Psoas muscle (tissue), 8 donors: ENCODE results near the gene PTGDR. TPM values are rescaled to one million over a fixed set of nuclear protein-coding genes. Genes with fewer than 3 reads are reported as not detected.
A peak's percentile ranks its signal among the peaks of the same experiment; 100 is the strongest.

Experiments used
- ATAC-seq, 4 donors: fragments of 200-7000 bp; cut with Tn5 transposase; one replicate each; pipeline ENCODE4 v1.9.1; 2020; ENCODE audit warnings: moderate library complexity in 3 of 4, mild to moderate bottlenecking in 2 of 4
- DNase-seq, 2 donors: peaks; one replicate each; pipeline ENCODE4 v3.0.0-alpha.2; 2020
- H3K27ac ChIP-seq: fragments of 200-600 bp; one replicate; pipeline ENCODE4 v1.8.0; 2022
- H3K27me3 ChIP-seq, 3 donors: fragments of 200-600 bp in 1 of 3; one replicate each; pipeline versions ENCODE4 v1.6.1 to v1.8.0; 2013 to 2022; ENCODE audit warnings: low read length in 2 of 3, mild to moderate bottlenecking in 2 of 3, moderate library complexity in 1 of 3; ENCODE audit not compliant: insufficient read depth in 3 of 3
- H3K36me3 ChIP-seq, 2 donors: fragments of 200-600 bp in 1 of 2; one replicate each; pipeline versions ENCODE4 v1.6.1 to v1.8.0; 2013 to 2022; ENCODE audit warnings: low read depth in 1 of 2, mild to moderate bottlenecking in 1 of 2, moderate library complexity in 1 of 2; ENCODE audit not compliant: insufficient read depth in 1 of 2
- H3K4me1 ChIP-seq: fragments of 200-600 bp; one replicate; pipeline ENCODE4 v1.8.0; 2022
- H3K4me3 ChIP-seq: fragments of 200-600 bp; one replicate; pipeline ENCODE4 v1.8.0; 2022; ENCODE audit warnings: mild to moderate bottlenecking
- H3K9me3 ChIP-seq: fragments of 200-600 bp; one replicate; pipeline ENCODE4 v1.8.0; 2022
- WGBS, 3 donors: extraction: QIAGEN DNeasy Blood & Tissue Kit; methylation state at CpG; one replicate each; pipeline versions ENCODE4 v1.1.6 to v1.1.7; 2013; 5-methylcytosine and 5-hydroxymethylcytosine counted together
- intact Hi-C, 2 donors: fragments of 100-400 bp; cut with DNase I; formaldehyde crosslinking; loops; one replicate each; pipeline versions ENCODE4 v1.11.0 to v1.14.2; 2022
- polyA plus RNA-seq, 3 donors: library from polyadenylated mRNA; stranded (reverse); fragments of 200-250 nt; gene quantifications; one replicate each; pipeline ENCODE4 v1.2.3, GENCODE V29; 2013
- total RNA-seq, 4 donors: library from RNA; stranded (reverse); fragmentation: NEBNext Ultra II Directional in 2 of 4; extraction: Animal tissue kit (Norgen Biotek cat#: 25700) in 2 of 4; gene quantifications; one replicate each; pipeline versions ENCODE4 v1.2.1 to v1.2.4, GENCODE V29; 2021 to 2023
- TF ChIP-seq, protein P1 (sequence below): fragments of 200-600 bp; IDR thresholded peaks from one replicate; pipeline ENCODE4 v1.8.0; 2022; ENCODE audit warnings: antibody characterized with exemption
- donor health status: healthy with polysubstance abuse.
- donor health status: DM: no; HTN: no; CAD: no; lungs with moderate emphysema.
- donor health status: Bipolar disorder and iron deficiency.
- donor health status: healthy.
- donor health status: DM: yes; HTN: yes; CAD: no.
- donor health status: DM: no; HTN: no; CAD: no.
- donor health status: DM: no; HTN: no; CAD: no.
- donor health status: DM: yes; HTN: yes; CAD: no.

PTGDR gene
- total and polyA plus RNA-seq, 7 donors: 0.09 to 0.39 (median 0.18) TPM; not detected in 2

DNA sequence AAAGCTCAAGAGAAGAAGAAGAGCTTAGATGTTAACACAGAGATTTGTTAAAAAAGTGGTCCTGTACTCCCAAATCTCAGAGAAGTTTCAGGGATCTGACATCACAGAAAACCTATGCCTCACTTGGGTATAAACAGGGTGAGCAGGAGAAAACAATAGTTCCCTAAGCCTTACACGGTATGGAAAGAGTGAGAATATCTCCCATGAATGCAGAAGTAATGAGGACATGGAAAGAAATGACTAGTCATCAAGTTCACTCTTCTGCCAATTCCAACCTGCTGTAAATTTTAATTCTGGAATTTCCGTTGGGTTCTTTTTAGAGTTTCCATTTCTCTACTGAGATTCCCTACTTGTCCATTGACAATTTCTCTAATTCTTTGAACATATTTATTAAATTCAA lies 40.4 kb downstream of the PTGDR start:
- intact Hi-C loops: loop anchor here in 1 of 2 donors (10.0 kb wide), 1 partner anchor 167 kb away; no protein-coding TSS in a partner anchor

DNA sequence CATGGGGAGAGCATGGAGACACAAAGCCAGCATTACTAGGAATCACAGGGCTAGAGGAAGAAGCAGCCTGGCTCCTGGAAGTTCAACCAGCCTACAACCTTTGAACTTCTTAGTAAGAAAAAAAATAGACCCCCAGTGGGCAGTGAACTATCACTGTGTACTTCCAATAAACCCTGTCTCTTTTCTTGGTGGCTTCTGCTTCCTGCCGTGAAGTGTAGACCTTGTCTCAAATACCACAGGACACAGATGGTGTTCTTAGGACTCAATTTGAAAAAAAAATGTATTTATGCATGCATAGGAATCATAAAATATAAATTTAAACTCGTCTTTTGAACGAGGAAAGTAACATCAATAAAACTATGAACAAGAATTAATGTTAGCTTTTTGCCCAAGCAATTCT lies 43.0 kb downstream of the PTGDR start:
- peaks cover 4 to 34% (median 4%) of the 10 kb centered on the region in 3 donors for H3K27me3 ChIP-seq
- ATAC-seq: no peak
- H3K36me3 ChIP-seq: no peaks in the 10 kb centered on the region
- H3K4me3 ChIP-seq: no peak overlapping the region
- H3K4me1 ChIP-seq: no peaks in the 10 kb centered on the region
- H3K9me3 ChIP-seq: no peaks in the 10 kb centered on the region
- intact Hi-C loops: no loop called here
- no peak overlapping the region for H3K27ac ChIP-seq
- WGBS, 3 donors: 83 to 89% (median 86%) methylated on average over 3 of the region's 3 CpGs
- TF ChIP-seq, protein P1, sequence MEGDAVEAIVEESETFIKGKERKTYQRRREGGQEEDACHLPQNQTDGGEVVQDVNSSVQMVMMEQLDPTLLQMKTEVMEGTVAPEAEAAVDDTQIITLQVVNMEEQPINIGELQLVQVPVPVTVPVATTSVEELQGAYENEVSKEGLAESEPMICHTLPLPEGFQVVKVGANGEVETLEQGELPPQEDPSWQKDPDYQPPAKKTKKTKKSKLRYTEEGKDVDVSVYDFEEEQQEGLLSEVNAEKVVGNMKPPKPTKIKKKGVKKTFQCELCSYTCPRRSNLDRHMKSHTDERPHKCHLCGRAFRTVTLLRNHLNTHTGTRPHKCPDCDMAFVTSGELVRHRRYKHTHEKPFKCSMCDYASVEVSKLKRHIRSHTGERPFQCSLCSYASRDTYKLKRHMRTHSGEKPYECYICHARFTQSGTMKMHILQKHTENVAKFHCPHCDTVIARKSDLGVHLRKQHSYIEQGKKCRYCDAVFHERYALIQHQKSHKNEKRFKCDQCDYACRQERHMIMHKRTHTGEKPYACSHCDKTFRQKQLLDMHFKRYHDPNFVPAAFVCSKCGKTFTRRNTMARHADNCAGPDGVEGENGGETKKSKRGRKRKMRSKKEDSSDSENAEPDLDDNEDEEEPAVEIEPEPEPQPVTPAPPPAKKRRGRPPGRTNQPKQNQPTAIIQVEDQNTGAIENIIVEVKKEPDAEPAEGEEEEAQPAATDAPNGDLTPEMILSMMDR: no peak
- DNase-seq: no peak

More for the DNA sequence above, 40.4 kb downstream of the PTGDR start:
- no peaks in the 10 kb centered on the region for H3K36me3 ChIP-seq
- no peak for DNase-seq
- no peaks in the 10 kb centered on the region for H3K4me1 ChIP-seq
- TF ChIP-seq, protein P1: no peak
- H3K27ac ChIP-seq: no peak overlapping the region
- no peak for ATAC-seq
- no peaks in the 10 kb centered on the region for H3K9me3 ChIP-seq
- H3K4me3 ChIP-seq: no peak overlapping the region
- peaks cover 0 to 7% (median 4%) of the 10 kb centered on the region in 3 donors for H3K27me3 ChIP-seq
- WGBS, 3 donors: 56 to 62% (median 58%) methylated on average over 2 of the region's 2 CpGs

DNA sequence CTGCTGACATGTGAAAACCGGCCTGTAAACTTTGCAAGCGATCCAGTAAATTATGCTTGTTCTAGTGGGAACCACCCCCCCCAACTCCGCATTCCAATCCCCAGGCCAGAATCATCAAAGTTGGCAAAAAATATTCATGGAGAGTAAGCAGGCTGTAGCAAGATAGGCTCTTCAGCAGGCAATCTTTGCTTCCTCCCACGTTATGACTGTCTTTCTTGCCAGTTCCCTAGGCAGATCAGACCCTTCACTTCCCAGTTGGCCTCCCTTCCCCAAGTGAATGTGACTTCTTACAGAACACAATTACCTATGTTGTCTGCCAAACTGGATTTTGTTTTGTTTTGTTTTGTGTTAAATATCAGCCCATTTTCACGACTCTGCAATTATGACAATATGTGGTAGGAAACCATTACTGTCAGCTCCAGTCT lies 45.4 kb downstream of the PTGDR start:
- Histone ChIP-seq H3K27ac (no peak overlapping the region), H3K9me3 (no peaks in the 10 kb centered on the region), H3K36me3 (no peaks in the 10 kb centered on the region), H3K4me1 (no peaks in the 10 kb centered on the region), H3K4me3 (peak overlapping the region; percentile 67), H3K27me3 (peaks cover under 1 to 40% (median 6%) of the 10 kb centered on the region in 3 donors)
- TF ChIP-seq, protein P1: no peak
- 41 to 48% (median 47%) methylated on average over 5 of the region's 5 CpGs for WGBS, 3 donors
- intact Hi-C loops: loop anchor here in 1 of 2 donors (1.0 kb wide), 1 partner anchor 28 kb away; no protein-coding TSS in a partner anchor
- DNase-seq (no peak), ATAC-seq (no peak)

DNA sequence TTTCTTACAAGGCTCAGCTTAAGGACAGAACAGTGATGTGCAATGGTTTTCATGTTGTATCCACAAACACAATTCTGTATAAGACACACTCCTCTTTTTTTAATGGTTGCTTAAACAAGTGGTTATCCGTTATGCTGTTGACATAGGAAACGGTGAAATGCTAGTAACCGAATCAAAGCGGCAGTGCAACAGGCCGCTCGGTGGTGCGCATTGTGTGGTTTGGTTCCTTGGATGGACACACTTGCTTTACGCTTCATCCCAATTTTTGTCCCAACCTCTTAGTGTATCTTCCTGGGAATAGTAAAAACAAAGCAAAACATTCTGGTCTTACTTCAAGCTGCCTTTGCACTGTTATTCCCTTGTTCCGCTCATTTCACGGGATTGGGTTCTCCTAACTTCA lies 46.0 kb downstream of the PTGDR start:
- no peaks in the 10 kb centered on the region for H3K36me3 ChIP-seq
- H3K27me3 ChIP-seq: peaks cover 2 to 40% (median 6%) of the 10 kb centered on the region in 3 donors
- no peak overlapping the region for H3K27ac ChIP-seq
- peak overlapping the region; percentile 67 for H3K4me3 ChIP-seq
- H3K4me1 ChIP-seq: no peaks in the 10 kb centered on the region
- no peak for DNase-seq
- WGBS, 3 donors: 23 to 32% (median 28%) methylated on average over 10 of the region's 10 CpGs
- no peak for ATAC-seq
- TF ChIP-seq, protein P1: no peak
- intact Hi-C loops: no loop called here
- no peaks in the 10 kb centered on the region for H3K9me3 ChIP-seq
